IPS-15b (cell line): ENCODE measurements around the gene GHR.

Experiments used
- H3K27me3 ChIP-seq: one replicate; pipeline ENCODE4 v1.6.1; 2013; ENCODE audit warnings: low read length; ENCODE audit not compliant: control insufficient read depth, insufficient read depth
- H3K36me3 ChIP-seq: one replicate; pipeline ENCODE4 v1.6.1; 2013; ENCODE audit warnings: low read length; ENCODE audit not compliant: control insufficient read depth, insufficient read depth
- H3K4me1 ChIP-seq: one replicate; pipeline ENCODE4 v1.6.1; 2013; ENCODE audit warnings: mild to moderate bottlenecking, low read length; ENCODE audit not compliant: control insufficient read depth, insufficient read depth
- H3K4me3 ChIP-seq: one replicate; pipeline ENCODE4 v1.5.1; 2013; ENCODE audit warnings: low read depth, low read length
- H3K9ac ChIP-seq: one replicate; pipeline ENCODE4 v1.6.1; 2013; ENCODE audit warnings: low read depth, mild to moderate bottlenecking, low read length
- H3K9me3 ChIP-seq: one replicate; pipeline ENCODE4 v1.6.1; 2013; ENCODE audit warnings: mild to moderate bottlenecking, low read length; ENCODE audit not compliant: control insufficient read depth, insufficient read depth

The GHR gene

DNA sequence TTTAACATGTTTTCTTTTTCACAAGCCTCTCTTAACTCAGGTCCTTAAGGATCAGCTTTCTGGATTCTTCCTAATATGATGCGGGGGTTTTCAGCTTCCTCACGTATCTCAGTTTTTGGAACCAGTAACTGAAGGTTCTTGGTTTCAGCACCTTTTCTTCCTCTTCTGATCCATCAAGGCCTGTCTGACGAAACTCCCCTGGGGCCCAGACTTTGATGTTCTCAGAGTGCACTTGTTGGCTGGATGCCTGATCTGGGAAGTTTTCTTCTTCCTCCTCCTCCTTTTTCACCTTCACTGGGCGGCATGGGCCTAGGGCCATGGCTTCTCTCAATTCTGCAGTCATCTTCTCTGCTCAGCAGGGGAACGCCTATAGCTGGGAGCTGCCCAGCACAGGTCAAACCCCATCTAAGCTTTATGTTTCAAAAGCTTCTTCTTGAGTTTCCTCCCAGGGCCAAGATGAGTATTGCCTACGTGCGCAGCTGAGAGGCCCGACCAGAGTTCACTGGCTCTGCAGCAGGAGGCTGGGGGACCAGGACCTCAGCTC, 44.8 kb downstream of the GHR start:
- Histone ChIP-seq H3K4me1 (no peaks in the 10 kb centered on the region), H3K9me3 (no peaks in the 10 kb centered on the region), H3K9ac (no peak overlapping the region), H3K4me3 (no peak overlapping the region), H3K36me3 (no peaks in the 10 kb centered on the region), H3K27me3 (no peaks in the 10 kb centered on the region)

DNA sequence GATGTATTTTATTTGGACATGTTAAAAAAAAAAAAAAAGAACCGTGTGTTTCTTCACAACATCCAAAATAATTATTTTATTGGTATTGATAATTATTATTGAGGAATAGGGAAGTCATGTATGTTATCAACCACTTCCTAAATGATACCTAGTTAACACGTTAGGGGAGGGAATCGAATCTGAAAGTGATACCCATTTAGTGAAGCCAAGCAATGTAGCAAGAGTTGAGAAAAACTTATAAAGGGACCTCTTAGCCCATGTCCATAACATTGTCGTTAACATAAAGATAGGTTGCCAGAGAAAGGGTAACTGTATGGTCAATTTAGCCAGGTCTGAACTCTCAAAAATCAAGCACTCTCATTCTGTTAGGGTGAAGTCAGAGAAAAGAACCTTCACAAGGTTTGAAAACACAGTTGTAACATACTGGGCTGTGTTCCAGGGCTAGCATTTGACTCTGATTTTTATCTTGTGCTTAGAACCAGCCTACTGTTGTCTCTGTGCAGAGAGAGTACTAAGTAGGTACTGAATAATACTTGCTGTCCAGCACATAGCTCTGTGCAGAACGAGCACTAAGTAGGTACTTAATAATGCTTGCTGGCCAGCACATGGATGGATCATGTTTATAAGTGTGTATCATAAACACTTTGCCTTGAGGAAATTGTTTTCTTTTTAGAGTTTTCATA, 60.4 kb downstream of the GHR start:
- no peaks in the 10 kb centered on the region for H3K4me1 ChIP-seq
- no peak overlapping the region for H3K4me3 ChIP-seq
- peaks cover 5% of the 10 kb centered on the region for H3K9me3 ChIP-seq
- H3K9ac ChIP-seq = no peak overlapping the region
- no peaks in the 10 kb centered on the region for H3K27me3 ChIP-seq
- no peaks in the 10 kb centered on the region for H3K36me3 ChIP-seq

- Histone ChIP-seq H3K9me3 (peaks cover 5% of the 10 kb centered on the region), H3K27me3 (no peaks in the 10 kb centered on the region), H3K4me1 (no peaks in the 10 kb centered on the region), H3K36me3 (no peaks in the 10 kb centered on the region), H3K9ac (no peak overlapping the region), H3K4me3 (no peak overlapping the region)
Observed at GRCh38 chr5:42487077-42487476, 63.8 kb downstream of the GHR start.

- H3K4me1 ChIP-seq = no peaks in the 10 kb centered on the region
- no peaks in the 10 kb centered on the region for H3K36me3 ChIP-seq
- no peaks in the 10 kb centered on the region for H3K27me3 ChIP-seq
- no peak overlapping the region for H3K9ac ChIP-seq
- H3K9me3 ChIP-seq = peaks cover 5% of the 10 kb centered on the region
- no peak overlapping the region for H3K4me3 ChIP-seq
Observed at GRCh38 chr5:42487821-42488220, 64.6 kb downstream of the GHR start.

- Histone ChIP-seq H3K9me3 (no peaks in the 10 kb centered on the region), H3K27me3 (no peaks in the 10 kb centered on the region), H3K4me1 (no peaks in the 10 kb centered on the region), H3K9ac (no peak overlapping the region), H3K4me3 (no peak overlapping the region), H3K36me3 (no peaks in the 10 kb centered on the region)
Observed at GRCh38 chr5:42490831-42491230, 67.6 kb downstream of the GHR start.

DNA sequence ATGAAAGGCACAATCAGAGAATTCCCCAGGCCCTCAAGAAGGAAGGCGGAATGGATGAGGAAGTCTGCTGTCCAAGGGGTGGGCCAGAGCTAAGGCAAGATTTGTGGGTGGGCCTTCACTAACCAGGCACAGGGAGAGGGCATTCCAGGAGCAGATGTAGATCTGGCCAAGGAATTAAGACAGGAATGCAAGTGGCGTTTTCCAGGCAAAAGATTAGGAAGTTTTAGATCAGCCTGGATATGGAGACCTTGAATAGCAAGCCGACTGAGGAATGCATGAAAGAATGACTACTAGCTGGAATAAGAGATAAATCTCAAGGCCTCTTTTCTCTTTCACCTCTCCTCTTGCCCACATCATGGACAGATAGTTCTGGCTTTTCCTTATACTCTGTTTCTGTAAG, 68.5 kb downstream of the GHR start:
- H3K9ac ChIP-seq = no peak overlapping the region
- no peaks in the 10 kb centered on the region for H3K9me3 ChIP-seq
- H3K4me1 ChIP-seq = peaks cover 8% of the 10 kb centered on the region
- no peak overlapping the region for H3K4me3 ChIP-seq
- H3K27me3 ChIP-seq = no peaks in the 10 kb centered on the region
- no peaks in the 10 kb centered on the region for H3K36me3 ChIP-seq

- Histone ChIP-seq H3K36me3 (no peaks in the 10 kb centered on the region), H3K4me3 (no peak overlapping the region), H3K9me3 (no peaks in the 10 kb centered on the region), H3K9ac (no peak overlapping the region), H3K27me3 (no peaks in the 10 kb centered on the region), H3K4me1 (peaks cover 18% of the 10 kb centered on the region)
Observed at GRCh38 chr5:42492974-42493373, 69.7 kb downstream of the GHR start.

DNA sequence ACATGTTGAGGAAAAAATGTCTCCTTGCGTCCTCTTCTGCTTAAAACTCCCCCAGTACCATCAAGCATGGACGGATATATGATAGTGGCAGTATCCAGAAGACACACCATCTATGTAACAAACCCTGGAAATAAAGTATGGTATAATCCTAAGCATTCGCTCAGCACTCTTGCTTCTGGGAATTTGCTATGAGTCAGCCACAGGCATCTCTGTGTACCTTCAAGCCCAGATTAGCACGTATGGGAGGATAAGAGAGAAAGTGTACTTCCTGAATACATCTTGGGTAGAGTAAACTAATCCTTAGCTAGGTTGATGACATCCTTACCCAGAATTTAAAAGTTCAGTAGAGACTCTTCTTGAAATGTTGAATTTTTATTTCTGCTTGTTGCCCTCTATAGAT, 71.2 kb downstream of the GHR start:
- no peak overlapping the region for H3K9ac ChIP-seq
- H3K4me1 ChIP-seq = peaks cover 23% of the 10 kb centered on the region
- no peaks in the 10 kb centered on the region for H3K27me3 ChIP-seq
- H3K9me3 ChIP-seq = no peaks in the 10 kb centered on the region
- H3K36me3 ChIP-seq = no peaks in the 10 kb centered on the region
- no peak overlapping the region for H3K4me3 ChIP-seq

DNA sequence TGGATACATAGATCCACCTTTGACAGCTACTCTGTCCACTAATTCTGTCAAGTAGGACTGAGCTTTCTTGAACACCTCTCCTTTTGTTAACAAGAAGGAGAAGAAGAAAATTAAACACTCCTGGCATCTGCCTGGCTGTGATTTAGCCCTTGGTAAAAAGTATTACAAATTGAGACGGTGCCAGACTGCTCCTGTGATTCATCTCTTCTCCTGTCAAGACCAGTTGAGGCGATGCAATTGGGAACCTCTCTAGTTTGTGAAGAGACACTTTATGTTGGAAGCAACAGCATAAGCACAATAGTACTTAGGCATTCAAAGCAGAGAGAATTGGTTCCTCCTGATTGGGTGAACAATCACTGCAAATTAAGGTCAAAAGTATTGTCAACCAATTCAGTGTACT, 72.7 kb downstream of the GHR start:
- Histone ChIP-seq H3K4me1 (peaks cover 23% of the 10 kb centered on the region), H3K36me3 (no peaks in the 10 kb centered on the region), H3K4me3 (no peak overlapping the region), H3K9ac (no peak overlapping the region), H3K27me3 (no peaks in the 10 kb centered on the region), H3K9me3 (no peaks in the 10 kb centered on the region)

- H3K27me3 ChIP-seq = no peaks in the 10 kb centered on the region
- no peaks in the 10 kb centered on the region for H3K36me3 ChIP-seq
- no peak overlapping the region for H3K4me3 ChIP-seq
- no peak overlapping the region for H3K9ac ChIP-seq
- H3K4me1 ChIP-seq = peaks cover 23% of the 10 kb centered on the region
- no peaks in the 10 kb centered on the region for H3K9me3 ChIP-seq
Observed at GRCh38 chr5:42496397-42497156, 73.3 kb downstream of the GHR start.

DNA sequence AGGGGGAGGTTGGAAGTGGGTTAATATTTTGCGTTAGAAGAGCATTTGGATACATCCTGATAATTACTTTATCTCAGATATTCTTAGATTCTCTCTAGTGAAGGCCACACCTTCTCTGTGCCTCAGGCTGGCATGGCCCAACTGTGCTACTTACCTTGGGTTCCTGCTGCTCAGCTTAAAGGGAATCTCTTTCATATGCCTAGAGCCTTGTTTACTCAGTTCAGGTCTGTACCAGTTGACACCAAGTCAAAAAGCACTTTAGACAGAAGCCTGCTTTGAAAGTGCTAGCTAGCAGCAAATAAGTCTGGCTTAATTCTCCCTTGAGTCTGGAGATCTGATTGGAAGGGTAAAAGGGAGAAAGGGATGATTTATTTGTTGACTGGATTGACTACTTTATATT, 74.8 kb downstream of the GHR start:
- Histone ChIP-seq H3K9me3 (no peaks in the 10 kb centered on the region), H3K9ac (no peak overlapping the region), H3K4me1 (peaks cover 23% of the 10 kb centered on the region), H3K4me3 (no peak overlapping the region), H3K27me3 (no peaks in the 10 kb centered on the region), H3K36me3 (no peaks in the 10 kb centered on the region)

DNA sequence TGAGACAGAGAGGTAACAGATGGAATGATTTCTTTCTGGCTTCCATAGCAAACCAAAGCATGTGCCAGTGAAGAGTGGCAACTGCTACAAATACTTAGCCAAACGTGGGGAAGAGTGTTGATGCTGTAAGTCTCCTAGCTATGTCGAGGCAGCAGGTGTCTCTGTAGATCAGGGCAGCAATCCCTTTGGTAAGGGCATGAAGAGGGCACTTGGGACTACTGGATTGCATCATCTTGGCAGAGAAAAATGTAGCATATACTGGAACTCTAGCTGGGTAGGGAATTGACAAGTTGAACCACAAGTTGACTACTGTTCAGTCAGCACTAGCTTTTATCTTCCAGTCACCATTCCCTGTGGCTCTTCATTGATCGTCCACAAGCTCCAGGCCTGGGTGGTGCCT, 75.8 kb downstream of the GHR start:
- no peak overlapping the region for H3K9ac ChIP-seq
- peaks cover 23% of the 10 kb centered on the region for H3K4me1 ChIP-seq
- no peaks in the 10 kb centered on the region for H3K36me3 ChIP-seq
- no peak overlapping the region for H3K4me3 ChIP-seq
- no peaks in the 10 kb centered on the region for H3K9me3 ChIP-seq
- no peaks in the 10 kb centered on the region for H3K27me3 ChIP-seq
